PC-3 (cell line): ENCODE results near the gene DMAC2L. TPM values are rescaled to one million over a fixed set of nuclear protein-coding genes. Genes with fewer than 3 reads are reported as not detected.

ENCODE experiments used
- ATAC-seq: fragments of 200-7000 bp; cut with Tn5 transposase; 2 replicates; pipeline ENCODE4 v1.9.1; 2020; ENCODE audit warnings: mild to moderate bottlenecking, moderate library complexity
- BruUV-seq: library from RNA; stranded (reverse); fragments of 400-500 nt; replicated peaks from 2 replicates; lab custom pipeline; 2021; lab: Mats Ljungman, UMichigan
- CTCF ChIA-PET: fragments of 300-600 bp; sonication (Branson Sonifier 250); formaldehyde crosslinking; loops from one replicate; lab custom pipeline; 2022; ENCODE audit warnings: antibody characterized with exemption; lab: Charles Lee
- POLR2A ChIA-PET: fragments of 300-600 bp; sonication (Branson Sonifier 250); formaldehyde crosslinking; loops from one replicate; lab custom pipeline; 2022; ENCODE audit warnings: antibody characterized with exemption; ENCODE audit not compliant: unreplicated experiment; lab: Charles Lee
- DNase-seq: peaks from one replicate; pipeline ENCODE4 v3.0.0-alpha.2; 2015
- H2AFZ ChIP-seq: fragments of 300-600 bp; sonication (generic); 2 replicates; pipeline ENCODE4 v1.6.0; 2016; ENCODE audit warnings: antibody characterized with exemption, low read length
- H3F3A ChIP-seq: fragments of 300-600 bp; sonication (generic); one replicate; pipeline ENCODE4 v1.6.0; 2017; ENCODE audit warnings: antibody characterized with exemption, low read length, control low read depth, mild to moderate bottlenecking; ENCODE audit not compliant: unreplicated experiment
- H3K27ac ChIP-seq: fragments of 300-600 bp; sonication (generic); 2 replicates; pipeline ENCODE4 v1.5.1; 2016; ENCODE audit warnings: mild to moderate bottlenecking, low read length
- H3K27me3 ChIP-seq: fragments of 300-600 bp; sonication (generic); 2 replicates; pipeline ENCODE4 v1.6.1; 2016; ENCODE audit warnings: low read length, mixed read lengths
- H3K36me3 ChIP-seq: fragments of 300-600 bp; sonication (generic); 2 replicates; pipeline ENCODE4 v1.6.1; 2016; ENCODE audit warnings: low read depth, mixed run types, low read length, mixed read lengths
- H3K4me1 ChIP-seq: fragments of 300-600 bp; sonication (generic); 2 replicates; pipeline ENCODE4 v1.5.1; 2016; ENCODE audit warnings: low read length; ENCODE audit not compliant: insufficient read depth
- H3K4me2 ChIP-seq: fragments of 300-600 bp; sonication (generic); 2 replicates; pipeline ENCODE4 v1.6.0; 2016; ENCODE audit warnings: low read length
- H3K4me3 ChIP-seq: fragments of 300-600 bp; sonication (generic); 2 replicates; pipeline ENCODE4 v1.5.1; 2016; ENCODE audit warnings: mild to moderate bottlenecking, low read length, mixed read lengths
- H3K79me2 ChIP-seq: fragments of 300-600 bp; sonication (generic); 2 replicates; pipeline ENCODE4 v1.6.1; 2017; ENCODE audit warnings: low read length, mixed read lengths
- H3K9ac ChIP-seq: fragments of 300-600 bp; sonication (generic); 2 replicates; pipeline ENCODE4 v1.6.0; 2016; ENCODE audit warnings: mild to moderate bottlenecking, low read length
- H3K9me2 ChIP-seq: fragments of 300-600 bp; sonication (generic); replicated peaks from 2 replicates; pipeline ENCODE4 v1.6.1; 2016; ENCODE audit warnings: mixed run types, low read length, mixed read lengths
- H3K9me3 ChIP-seq: fragments of 300-600 bp; sonication (generic); 2 replicates; pipeline ENCODE4 v1.6.1; 2016; ENCODE audit warnings: low read length, mixed read lengths
- H4K20me1 ChIP-seq: fragments of 300-600 bp; sonication (generic); 2 replicates; pipeline ENCODE4 v1.6.1; 2016; ENCODE audit warnings: low read length, mixed read lengths
- CTCF ChIP-seq: fragments of 300-600 bp; sonication (generic); conservative IDR thresholded peaks from 2 replicates; pipeline ENCODE4 v1.5.1; 2017; ENCODE audit warnings: antibody characterized with exemption, low read depth, mild to moderate bottlenecking, low read length
- EZH2 ChIP-seq: fragments of 300-600 bp; sonication (generic); IDR thresholded peaks from one replicate; pipeline ENCODE4 v1.6.1; 2017; ENCODE audit warnings: antibody characterized with exemption, mild to moderate bottlenecking, low read length; ENCODE audit not compliant: unreplicated experiment
- EZH2phosphoT487 ChIP-seq: fragments of 300-600 bp; sonication (generic); IDR thresholded peaks from 2 replicates; pipeline ENCODE4 v1.6.1; 2018; ENCODE audit warnings: mild to moderate bottlenecking, antibody characterized with exemption, low read length, borderline replicate concordance
- intact Hi-C: fragments of 100-400 bp; cut with micrococcal nuclease; formaldehyde crosslinking; loops from 2 replicates; pipeline ENCODE4 v1.9.0; 2023
- total RNA-seq: library from RNA; depleted of rRNA; stranded (reverse); fragments of >200 nt; gene quantifications from 2 replicates; pipeline ENCODE4 v1.2.3, GENCODE V29; 2014

Gene DMAC2L
- total RNA-seq, 1 experiment from 2014 or later = 18.1 TPM

GRCh38 chr14:50342221-50343078, 30.3 kb downstream of the DMAC2L start:
- no peak overlapping the region for H3K27ac ChIP-seq
- no peaks in the 10 kb centered on the region for H3K9me3 ChIP-seq
- H3K27me3 ChIP-seq = no peaks in the 10 kb centered on the region
- POLR2A ChIA-PET = interaction anchor here (0.6 to 0.9 kb wide), 4 partner anchors 8 to 189 kb away, joined by 3 to 32 read pairs (median 5); no protein-coding TSS in a partner anchor
- H3K4me3 ChIP-seq = peak overlapping the region; percentile 13; the same call in 1 of the 2 replicates
- no peaks in the 10 kb centered on the region for H3K9me2 ChIP-seq
- TF ChIP-seq EZH2 = no peak
- TF ChIP-seq EZH2phosphoT487 = no peak
- peak; percentile 72 for TF ChIP-seq CTCF
- H2AFZ ChIP-seq = peak overlapping the region; percentile 12; the same call in 1 of the 2 replicates
- peak; percentile 86 for DNase-seq
- H3K4me1 ChIP-seq = peaks cover 22% of the 10 kb centered on the region
- intact Hi-C loops = loop anchor here (1.0 to 5.0 kb wide), 4 partner anchors 21 to 190 kb away; partner anchors contain the start of genes CDKL1 and MAP4K5
- CTCF ChIA-PET = interaction anchor here (0.5 to 1.1 kb wide), 12 partner anchors 20 to 458 kb away, joined by 3 to 14 read pairs (median 5); partner anchors contain the start of gene MAP4K5
- H3K79me2 ChIP-seq = no peaks in the 10 kb centered on the region
- H3K36me3 ChIP-seq = no peaks in the 10 kb centered on the region
- H3K4me2 ChIP-seq = peak overlapping the region; percentile 58
- H3F3A ChIP-seq = no peaks in the 10 kb centered on the region
- ATAC-seq = peak; percentile 95
- BruUV-seq = no TSS peak
- H4K20me1 ChIP-seq = no peaks in the 10 kb centered on the region
- no peak overlapping the region for H3K9ac ChIP-seq

GRCh38 chr14:50343434-50343833, 31.3 kb downstream of the DMAC2L start:
- Histone ChIP-seq H3K9me3 (no peaks in the 10 kb centered on the region), H3K4me3 (no peak overlapping the region), H3F3A (no peaks in the 10 kb centered on the region), H3K4me2 (no peak overlapping the region), H3K9ac (no peak overlapping the region), H3K36me3 (no peaks in the 10 kb centered on the region), H3K79me2 (no peaks in the 10 kb centered on the region), H3K27me3 (no peaks in the 10 kb centered on the region), H2AFZ (no peak overlapping the region), H4K20me1 (no peaks in the 10 kb centered on the region), H3K9me2 (no peaks in the 10 kb centered on the region), H3K27ac (no peak overlapping the region), H3K4me1 (peaks cover 29% of the 10 kb centered on the region)
- TF ChIP-seq EZH2phosphoT487 = no peak
- no peak for TF ChIP-seq CTCF
- no peak for TF ChIP-seq EZH2
- ChIA-PET CTCF (interaction anchor here (1.1 kb wide), 5 partner anchors 21 to 457 kb away, joined by 4 to 12 read pairs (median 5); partner anchors contain the start of gene MAP4K5), POLR2A (no interaction called here)
- BruUV-seq = no TSS peak
- no peak for DNase-seq
- no peak for ATAC-seq
- intact Hi-C loops = loop anchor here (5.0 kb wide), 2 partner anchors 54 to 109 kb away; partner anchors contain the start of gene CDKL1
